Fibroblast of pulmonary artery (primary cell): Measurements from ENCODE around the gene AASDH.

Experiments used
- DNase-seq: peaks from one replicate; pipeline ENCODE4 v3.0.0-alpha.2; 2010; ENCODE audit warnings: low read depth
- H3K4me3 ChIP-seq: replicated peaks from 2 replicates; pipeline ENCODE4 v1.5.1; 2011; ENCODE audit warnings: low read depth, mild to moderate bottlenecking, control low read depth, low read length, moderate library complexity
- TF ChIP-seq, protein P1 (sequence below): IDR thresholded peaks from 2 replicates; pipeline ENCODE4 v1.5.1; 2011; ENCODE audit warnings: mild to moderate bottlenecking, control low read depth, low read length, inconsistent platforms; ENCODE audit errors: missing control alignments

AASDH gene

DNA sequence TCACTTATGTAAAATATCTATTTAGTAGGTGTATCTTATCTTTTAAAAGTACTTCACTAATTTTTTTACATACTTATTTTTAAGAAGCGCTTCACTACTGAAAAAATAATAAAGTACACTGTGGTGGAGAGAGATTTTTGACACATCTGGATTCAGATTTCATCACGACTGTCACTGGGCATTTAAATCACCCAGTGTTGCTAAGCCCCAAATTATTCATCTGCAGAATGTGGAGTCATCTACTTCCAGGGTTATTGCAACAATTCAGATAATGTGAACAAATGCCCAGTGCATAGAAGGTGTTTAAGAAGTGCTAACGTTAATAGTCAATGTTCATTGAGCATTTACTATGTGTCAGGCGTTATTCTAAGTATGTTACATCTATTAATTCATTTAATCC is 41.8 kb downstream of the AASDH start:
- no peak overlapping the region for H3K4me3 ChIP-seq
- DNase-seq, result no peak
- TF ChIP-seq, protein P1, sequence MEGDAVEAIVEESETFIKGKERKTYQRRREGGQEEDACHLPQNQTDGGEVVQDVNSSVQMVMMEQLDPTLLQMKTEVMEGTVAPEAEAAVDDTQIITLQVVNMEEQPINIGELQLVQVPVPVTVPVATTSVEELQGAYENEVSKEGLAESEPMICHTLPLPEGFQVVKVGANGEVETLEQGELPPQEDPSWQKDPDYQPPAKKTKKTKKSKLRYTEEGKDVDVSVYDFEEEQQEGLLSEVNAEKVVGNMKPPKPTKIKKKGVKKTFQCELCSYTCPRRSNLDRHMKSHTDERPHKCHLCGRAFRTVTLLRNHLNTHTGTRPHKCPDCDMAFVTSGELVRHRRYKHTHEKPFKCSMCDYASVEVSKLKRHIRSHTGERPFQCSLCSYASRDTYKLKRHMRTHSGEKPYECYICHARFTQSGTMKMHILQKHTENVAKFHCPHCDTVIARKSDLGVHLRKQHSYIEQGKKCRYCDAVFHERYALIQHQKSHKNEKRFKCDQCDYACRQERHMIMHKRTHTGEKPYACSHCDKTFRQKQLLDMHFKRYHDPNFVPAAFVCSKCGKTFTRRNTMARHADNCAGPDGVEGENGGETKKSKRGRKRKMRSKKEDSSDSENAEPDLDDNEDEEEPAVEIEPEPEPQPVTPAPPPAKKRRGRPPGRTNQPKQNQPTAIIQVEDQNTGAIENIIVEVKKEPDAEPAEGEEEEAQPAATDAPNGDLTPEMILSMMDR, result no peak

DNA sequence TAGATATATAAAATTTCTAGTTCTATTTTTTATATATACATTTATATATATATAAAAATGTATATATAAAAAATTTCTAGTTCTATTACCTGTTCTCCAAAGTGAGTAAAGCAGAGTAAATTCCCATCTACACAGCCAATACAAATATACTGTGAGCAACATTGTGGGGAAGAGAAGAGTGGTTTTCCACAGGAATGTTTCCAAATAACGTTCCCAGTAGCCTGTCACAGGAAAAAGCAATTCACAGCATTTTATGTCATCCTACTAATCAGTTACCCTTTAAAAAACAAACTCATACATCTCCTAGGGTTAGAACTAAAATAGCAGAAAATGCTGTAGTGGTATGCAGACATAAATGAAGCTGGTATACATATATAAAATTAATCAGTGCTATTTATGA is 44.5 kb downstream of the AASDH start:
- no peak for DNase-seq
- TF ChIP-seq, protein P1, result no peak
- H3K4me3 ChIP-seq, result no peak overlapping the region

DNA sequence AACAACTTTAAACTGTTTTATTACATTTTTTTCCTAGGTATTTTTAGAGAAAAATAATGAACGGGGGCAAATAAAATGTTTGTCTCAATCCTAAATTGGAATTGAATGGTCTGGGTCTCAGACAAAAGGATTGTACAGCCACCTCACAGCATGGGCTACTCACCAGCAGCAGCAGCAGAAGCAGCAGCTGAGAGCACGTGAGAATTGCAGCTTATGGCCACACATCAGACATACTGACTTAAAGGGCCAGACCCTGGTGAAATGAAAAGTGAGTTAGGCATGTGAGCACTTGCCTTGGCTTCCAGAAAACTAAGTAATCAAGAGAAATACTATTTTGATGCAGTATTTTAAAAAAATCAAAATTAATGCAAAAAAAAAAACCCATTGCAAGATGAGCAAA is 56.6 kb downstream of the AASDH start:
- DNase-seq, result no peak
- TF ChIP-seq, protein P1, result no peak
- no peak overlapping the region for H3K4me3 ChIP-seq

DNA sequence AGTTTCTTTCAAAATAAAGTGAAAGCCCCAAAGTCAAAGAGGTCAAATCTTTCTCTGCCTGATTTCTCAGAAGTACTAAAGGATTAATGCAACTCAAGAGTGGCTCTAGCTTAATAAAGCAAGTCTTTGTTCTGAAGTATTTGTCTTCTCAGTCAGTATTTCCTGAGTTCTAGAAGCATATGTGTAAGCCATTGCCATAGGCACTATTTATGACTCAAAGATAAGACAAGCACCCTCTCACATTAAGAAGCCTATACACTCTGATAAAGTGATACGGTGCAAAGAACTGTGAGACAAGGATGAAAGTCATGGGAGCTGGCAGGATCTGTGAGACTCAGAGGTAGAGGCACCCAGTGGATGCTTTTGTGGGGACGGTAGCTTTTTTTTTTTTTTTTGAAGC is 60.9 kb downstream of the AASDH start:
- H3K4me3 ChIP-seq, result no peak overlapping the region
- DNase-seq, result peak; percentile 6
- TF ChIP-seq, protein P1, result no peak

DNA sequence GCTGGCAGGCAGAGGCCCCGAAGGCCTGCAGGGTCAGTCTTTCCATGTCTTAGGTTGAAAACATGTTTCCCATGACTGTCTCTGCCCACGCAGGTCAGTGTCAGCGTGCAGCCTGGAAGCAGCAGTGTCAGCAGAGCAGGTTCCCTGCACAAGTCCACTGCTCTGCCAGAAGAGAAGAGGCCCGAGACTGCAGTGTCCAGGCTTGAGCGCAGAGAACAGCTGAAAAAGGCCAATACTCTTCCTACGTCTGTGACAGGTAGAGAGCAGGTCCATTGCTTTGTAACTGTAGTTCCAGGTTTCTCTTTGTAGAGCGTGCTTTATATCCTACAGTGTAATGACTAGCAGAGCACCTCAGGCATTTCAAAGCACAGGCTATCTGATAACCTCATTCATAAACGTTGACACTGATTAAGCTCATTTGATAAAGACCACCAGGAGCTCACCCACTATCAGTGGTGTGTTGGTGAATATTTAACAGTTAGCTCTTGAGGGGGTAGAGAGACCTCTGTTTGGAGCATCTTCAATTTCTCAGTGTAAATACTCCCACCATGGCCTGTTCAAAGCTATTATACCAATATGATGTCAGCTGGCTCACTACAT is 63.2 kb downstream of the AASDH start:
- no peak for DNase-seq
- H3K4me3 ChIP-seq, result no peak overlapping the region
- TF ChIP-seq, protein P1, result no peak

DNA sequence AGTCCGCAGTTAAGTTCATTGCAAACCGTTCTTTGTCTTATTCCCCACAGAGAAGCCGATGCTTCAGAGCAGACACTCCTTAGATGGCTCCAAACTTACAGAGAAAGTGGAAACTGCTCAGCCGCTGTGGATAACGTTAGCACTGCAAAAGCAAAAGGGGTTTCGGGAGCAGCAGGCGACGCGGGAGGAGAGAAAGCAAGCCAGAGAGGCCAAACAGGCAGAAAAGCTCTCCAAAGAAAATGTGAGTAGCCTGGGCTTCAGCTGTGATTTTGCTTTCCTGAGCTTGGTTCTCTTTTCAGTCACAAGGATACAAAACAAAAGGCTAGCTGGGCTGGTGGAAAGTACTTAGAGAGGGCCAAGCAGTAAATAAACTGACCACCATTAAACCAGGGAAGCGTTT is 64.0 kb downstream of the AASDH start:
- H3K4me3 ChIP-seq, result no peak overlapping the region
- TF ChIP-seq, protein P1, result no peak
- DNase-seq, result no peak

DNA sequence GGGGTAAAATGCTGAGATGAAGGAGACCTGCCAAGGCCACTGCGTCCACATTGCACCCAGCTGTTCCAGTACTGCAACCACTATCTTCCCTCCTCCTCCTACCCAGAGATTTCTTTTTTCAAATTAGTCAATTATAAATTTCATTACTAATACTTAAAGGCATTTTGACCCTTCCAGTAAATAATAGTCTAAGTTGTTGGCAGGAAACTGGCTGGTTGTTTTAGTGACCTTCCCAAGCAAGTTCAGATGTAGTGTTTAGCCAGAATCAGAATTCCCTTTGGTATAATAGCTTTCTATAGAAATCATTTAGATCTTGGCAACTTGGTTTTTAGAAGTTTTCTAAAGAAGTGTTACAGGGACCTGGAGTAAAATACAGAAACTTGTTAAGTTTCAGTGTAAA is 66.0 kb downstream of the AASDH start:
- DNase-seq, result peak; percentile 11
- H3K4me3 ChIP-seq, result no peak overlapping the region
- TF ChIP-seq, protein P1, result no peak
